GM18526 (cell line): ENCODE results near the gene CD81.

Experiments used
- POLR2A ChIP-seq: IDR thresholded peaks from 3 replicates; pipeline ENCODE4 v1.6.1; 2011; ENCODE audit not compliant: insufficient read length; ENCODE audit errors: extremely low read depth

The CD81 gene

GRCh38 chr11:2368178-2368850 lies 8.8 kb upstream of the CD81 start:
- no peak for TF ChIP-seq POLR2A

GRCh38 chr11:2368851-2369180 lies 8.3 kb upstream of the CD81 start:
- TF ChIP-seq POLR2A = no peak

GRCh38 chr11:2369320-2369719 lies 7.8 kb upstream of the CD81 start:
- no peak for TF ChIP-seq POLR2A

- TF ChIP-seq POLR2A = no peak
Observed at GRCh38 chr11:2369896-2370295, 7.2 kb upstream of the CD81 start.

- no peak for TF ChIP-seq POLR2A
Observed at GRCh38 chr11:2374456-2375201, 2.5 kb upstream of the CD81 start.

GRCh38 chr11:2375341-2375853 lies 1.7 kb upstream of the CD81 start:
- TF ChIP-seq POLR2A = no peak

- TF ChIP-seq POLR2A = no peak
Observed at GRCh38 chr11:2375964-2376551, 1.1 kb upstream of the CD81 start.

- TF ChIP-seq POLR2A = no peak
Observed at GRCh38 chr11:2377511-2378443, 667 bp downstream of the CD81 start.

GRCh38 chr11:2378527-2379210 lies 1.6 kb downstream of the CD81 start:
- no peak for TF ChIP-seq POLR2A

GRCh38 chr11:2379466-2380174 lies 2.5 kb downstream of the CD81 start:
- no peak for TF ChIP-seq POLR2A

- no peak for TF ChIP-seq POLR2A
Observed at GRCh38 chr11:2380396-2380795, 3.3 kb downstream of the CD81 start.

- no peak for TF ChIP-seq POLR2A
Observed at GRCh38 chr11:2380807-2381350, 3.8 kb downstream of the CD81 start.

GRCh38 chr11:2381494-2382128 lies 4.5 kb downstream of the CD81 start:
- no peak for TF ChIP-seq POLR2A

- TF ChIP-seq POLR2A = no peak
Observed at GRCh38 chr11:2382129-2382517, 5.0 kb downstream of the CD81 start.
